ENCODE results near the gene OGFOD2.

The OGFOD2 gene

GRCh38 chr12:122944605-122945592 is 30.1 kb upstream of the OGFOD2 start:
- Histone ChIP-seq H3K36me3 (ENCODE audit: insufficient read depth, low read length) (no peaks in the 10 kb centered on the region), H3K4me1 (ENCODE audit: insufficient read depth, low read length) (peaks cover 10% of the 10 kb centered on the region; the same call in 1 of the 2 replicates), H3K9ac (ENCODE audit: low read depth, low read length) (no peak overlapping the region), H3K9me3 (ENCODE audit: control insufficient read depth, insufficient read depth, low read length) (no peaks in the 10 kb centered on the region)

DNA sequence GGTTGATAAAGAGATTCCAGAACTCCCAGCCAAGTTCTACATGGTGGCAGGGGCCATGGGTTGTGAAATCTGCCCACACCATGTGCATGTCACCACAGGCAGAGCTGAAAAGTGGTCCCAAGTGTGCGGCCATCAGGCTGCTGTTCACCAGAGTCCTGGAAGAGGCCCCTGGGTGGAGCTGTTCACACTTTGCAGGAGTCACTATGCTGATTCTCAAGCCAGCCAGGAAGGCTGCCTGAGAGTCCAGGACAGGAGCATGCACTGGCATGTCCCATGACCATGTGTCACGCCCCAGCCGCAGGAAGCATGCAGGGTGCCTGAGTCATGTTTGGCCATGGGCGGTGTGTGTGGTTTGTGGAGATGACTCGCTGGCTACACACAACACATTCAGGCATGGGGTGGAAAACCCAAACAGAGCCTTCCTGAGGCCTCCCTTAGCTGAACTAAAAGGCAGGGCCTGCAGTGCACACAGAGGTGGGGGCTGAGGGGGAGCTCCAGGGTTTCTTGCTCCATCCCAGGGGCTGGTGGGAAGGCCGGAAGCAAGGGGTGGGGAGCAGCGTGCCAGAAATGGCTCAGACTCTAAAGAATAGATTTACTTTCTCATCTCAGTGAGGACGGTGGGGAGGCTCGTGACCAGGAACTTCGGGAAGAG is 28.2 kb upstream of the OGFOD2 start:
- Histone ChIP-seq H3K9me3 (ENCODE audit: control insufficient read depth, insufficient read depth, low read length) (no peaks in the 10 kb centered on the region), H3K9ac (ENCODE audit: low read depth, low read length) (no peak overlapping the region), H3K36me3 (ENCODE audit: insufficient read depth, low read length) (no peaks in the 10 kb centered on the region), H3K4me1 (ENCODE audit: insufficient read depth, low read length) (peaks cover 10% of the 10 kb centered on the region; the same call in 1 of the 2 replicates)

- H3K36me3 ChIP-seq (ENCODE audit: insufficient read depth, low read length): no peaks in the 10 kb centered on the region
- no peaks in the 10 kb centered on the region for H3K9me3 ChIP-seq (ENCODE audit: control insufficient read depth, insufficient read depth, low read length)
- H3K4me1 ChIP-seq (ENCODE audit: insufficient read depth, low read length): peaks cover 10% of the 10 kb centered on the region; the same call in 1 of the 2 replicates
- no peak overlapping the region for H3K9ac ChIP-seq (ENCODE audit: low read depth, low read length)
These were observed 27.7 kb upstream of the OGFOD2 start for GRCh38 chr12:122947352-122947792.

DNA sequence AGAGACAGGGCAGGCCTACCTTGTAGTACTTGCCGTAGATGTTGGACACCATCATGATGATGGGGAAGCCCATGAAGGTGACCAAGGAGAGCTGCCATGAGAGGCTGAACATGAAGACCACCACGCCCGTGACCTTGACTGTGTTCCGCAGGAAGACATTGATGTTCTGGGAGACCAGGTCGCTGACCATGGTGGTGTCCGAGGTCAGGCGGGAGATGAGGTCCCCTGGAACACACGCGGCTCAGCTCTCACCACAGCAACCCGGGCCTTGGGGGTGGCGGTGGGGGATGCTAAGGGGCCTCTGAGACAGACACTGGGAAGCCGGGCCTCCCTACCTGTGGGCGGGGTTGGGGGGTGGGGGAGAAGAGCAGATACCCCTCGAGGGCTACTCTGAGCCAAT is 26.4 kb upstream of the OGFOD2 start:
- no peaks in the 10 kb centered on the region for H3K36me3 ChIP-seq (ENCODE audit: insufficient read depth, low read length)
- no peaks in the 10 kb centered on the region for H3K9me3 ChIP-seq (ENCODE audit: control insufficient read depth, insufficient read depth, low read length)
- no peak overlapping the region for H3K9ac ChIP-seq (ENCODE audit: low read depth, low read length)
- peaks cover 10% of the 10 kb centered on the region; the same call in 1 of the 2 replicates for H3K4me1 ChIP-seq (ENCODE audit: insufficient read depth, low read length)

DNA sequence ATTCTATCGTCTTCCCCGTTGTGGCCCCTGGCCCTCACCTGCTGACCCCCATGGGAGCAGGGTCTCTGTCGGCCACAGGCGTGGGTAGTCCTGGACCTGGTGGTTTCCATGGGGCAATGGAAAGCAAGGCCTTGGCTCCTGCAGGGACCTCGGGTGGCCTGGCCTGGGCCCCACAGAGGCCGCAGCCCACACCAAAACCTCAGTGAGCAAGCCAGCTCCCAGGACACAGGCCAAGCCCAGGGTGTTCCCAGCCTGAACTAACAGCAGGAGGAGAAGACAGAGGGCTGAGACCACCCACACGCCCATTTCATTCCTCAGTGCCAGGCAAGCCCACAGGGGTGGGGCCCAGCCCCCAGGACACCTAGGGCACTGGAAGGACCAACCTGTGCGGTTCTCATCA is 25.6 kb upstream of the OGFOD2 start:
- no peaks in the 10 kb centered on the region for H3K9me3 ChIP-seq (ENCODE audit: control insufficient read depth, insufficient read depth, low read length)
- H3K4me1 ChIP-seq (ENCODE audit: insufficient read depth, low read length): peaks cover 10% of the 10 kb centered on the region; the same call in 1 of the 2 replicates
- H3K9ac ChIP-seq (ENCODE audit: low read depth, low read length): no peak overlapping the region
- H3K36me3 ChIP-seq (ENCODE audit: insufficient read depth, low read length): no peaks in the 10 kb centered on the region

- H3K9me3 ChIP-seq (ENCODE audit: control insufficient read depth, insufficient read depth, low read length): no peaks in the 10 kb centered on the region
These were observed 25.0 kb upstream of the OGFOD2 start for GRCh38 chr12:122949816-122950675.

DNA sequence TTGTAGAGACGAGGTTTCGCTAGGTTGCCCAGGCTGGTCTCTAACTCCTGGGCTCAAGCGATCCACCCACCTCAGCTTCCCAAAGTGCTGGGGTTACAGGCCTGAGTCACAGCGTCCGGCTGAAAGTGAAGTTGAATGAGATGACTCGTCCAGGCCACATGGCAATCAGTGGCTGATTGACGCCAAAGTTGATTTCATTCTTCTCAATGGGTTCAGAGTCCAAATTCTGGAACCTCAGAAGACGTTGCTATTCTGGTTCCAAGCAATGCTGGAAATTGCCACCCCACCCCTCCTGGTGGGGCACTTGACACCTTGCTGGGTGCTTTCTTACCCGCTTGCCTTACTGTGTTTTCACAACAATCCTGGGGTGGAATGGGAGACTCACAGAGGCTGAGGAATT is 23.6 kb upstream of the OGFOD2 start:
- H3K9me3 ChIP-seq (ENCODE audit: control insufficient read depth, insufficient read depth, low read length): no peaks in the 10 kb centered on the region
- peaks cover 10% of the 10 kb centered on the region; the same call in 1 of the 2 replicates for H3K4me1 ChIP-seq (ENCODE audit: insufficient read depth, low read length)
- H3K36me3 ChIP-seq (ENCODE audit: insufficient read depth, low read length): no peaks in the 10 kb centered on the region
- no peak overlapping the region for H3K9ac ChIP-seq (ENCODE audit: low read depth, low read length)

More at GRCh38 chr12:122949816-122950675, 25.0 kb upstream of the OGFOD2 start:
- Histone ChIP-seq H3K9ac (ENCODE audit: low read depth, low read length) (no peak overlapping the region), H3K4me1 (ENCODE audit: insufficient read depth, low read length) (peaks cover 10% of the 10 kb centered on the region; the same call in 1 of the 2 replicates), H3K36me3 (ENCODE audit: insufficient read depth, low read length) (no peaks in the 10 kb centered on the region)

- H3K9me3 ChIP-seq (ENCODE audit: control insufficient read depth, insufficient read depth, low read length): no peaks in the 10 kb centered on the region
- H3K9ac ChIP-seq (ENCODE audit: low read depth, low read length): no peak overlapping the region
- peaks cover 2% of the 10 kb centered on the region; the same call in 1 of the 2 replicates for H3K4me1 ChIP-seq (ENCODE audit: insufficient read depth, low read length)
- H3K36me3 ChIP-seq (ENCODE audit: insufficient read depth, low read length): no peaks in the 10 kb centered on the region
These were observed 22.8 kb upstream of the OGFOD2 start for GRCh38 chr12:122951979-122952892.

GRCh38 chr12:122955156-122955555 is 19.9 kb upstream of the OGFOD2 start:
- H3K9me3 ChIP-seq (ENCODE audit: control insufficient read depth, insufficient read depth, low read length): no peaks in the 10 kb centered on the region
- no peaks in the 10 kb centered on the region for H3K4me1 ChIP-seq (ENCODE audit: insufficient read depth, low read length)
- H3K9ac ChIP-seq (ENCODE audit: low read depth, low read length): no peak overlapping the region
- no peaks in the 10 kb centered on the region for H3K36me3 ChIP-seq (ENCODE audit: insufficient read depth, low read length)

DNA sequence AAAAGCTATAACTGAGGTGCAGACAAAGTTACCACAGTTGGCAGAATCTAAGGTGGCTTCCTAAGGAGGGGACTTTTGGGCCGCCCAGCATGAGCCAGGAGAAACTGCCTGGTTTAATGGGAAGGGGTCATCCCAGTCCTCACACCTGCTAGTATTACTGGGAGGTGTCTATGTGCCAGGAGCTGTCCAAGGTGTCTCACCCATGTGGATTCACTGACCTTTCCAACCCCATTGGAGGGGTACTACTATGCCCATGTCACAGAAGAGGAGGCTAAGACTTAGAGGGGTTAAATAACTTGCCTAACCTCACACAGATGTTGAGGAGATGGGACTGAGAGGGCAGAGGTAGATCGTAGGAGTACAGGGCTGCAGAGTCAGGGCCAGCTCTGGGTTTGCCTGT is 19.0 kb upstream of the OGFOD2 start:
- Histone ChIP-seq H3K9me3 (ENCODE audit: control insufficient read depth, insufficient read depth, low read length) (no peaks in the 10 kb centered on the region), H3K9ac (ENCODE audit: low read depth, low read length) (no peak overlapping the region), H3K36me3 (ENCODE audit: insufficient read depth, low read length) (no peaks in the 10 kb centered on the region), H3K4me1 (ENCODE audit: insufficient read depth, low read length) (no peaks in the 10 kb centered on the region)

- Histone ChIP-seq H3K4me1 (ENCODE audit: insufficient read depth, low read length) (no peaks in the 10 kb centered on the region), H3K9me3 (ENCODE audit: control insufficient read depth, insufficient read depth, low read length) (no peaks in the 10 kb centered on the region), H3K36me3 (ENCODE audit: insufficient read depth, low read length) (no peaks in the 10 kb centered on the region), H3K9ac (ENCODE audit: low read depth, low read length) (no peak overlapping the region)
These were observed 16.7 kb upstream of the OGFOD2 start for GRCh38 chr12:122958198-122958888.

DNA sequence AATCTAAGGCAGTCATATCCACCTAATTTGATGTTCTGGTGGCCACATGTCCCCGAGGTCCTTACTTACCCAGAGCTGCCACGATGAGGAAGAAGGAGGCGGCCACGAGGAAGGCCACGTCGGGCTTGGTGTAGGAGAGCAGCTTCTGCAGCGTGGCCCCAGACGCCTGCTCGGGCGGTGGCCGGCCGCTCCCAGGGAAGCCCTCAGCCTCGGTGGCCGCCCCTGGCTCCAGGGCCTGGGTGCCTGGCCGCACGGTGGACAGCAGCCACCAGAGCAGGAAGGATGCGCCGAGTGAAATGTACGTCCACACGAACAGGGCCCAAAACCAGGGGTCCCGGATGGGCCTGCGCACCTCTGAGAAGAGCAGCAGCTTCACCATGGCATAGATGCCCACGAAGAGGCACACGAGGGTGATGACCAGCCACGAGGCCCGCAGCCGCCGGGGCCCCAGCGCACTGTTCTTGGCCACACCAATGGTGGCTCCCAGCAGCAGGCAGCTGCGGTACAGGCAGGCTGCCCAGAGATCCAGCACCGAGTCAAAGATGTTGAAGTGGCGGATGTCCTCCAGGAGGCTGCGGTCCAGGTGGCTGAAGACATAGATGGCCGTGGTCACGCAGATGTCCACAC is 15.4 kb upstream of the OGFOD2 start:
- Histone ChIP-seq H3K36me3 (ENCODE audit: insufficient read depth, low read length) (no peaks in the 10 kb centered on the region), H3K9me3 (ENCODE audit: control insufficient read depth, insufficient read depth, low read length) (no peaks in the 10 kb centered on the region), H3K4me1 (ENCODE audit: insufficient read depth, low read length) (no peaks in the 10 kb centered on the region)

More for the DNA sequence above, 15.4 kb upstream of the OGFOD2 start:
- H3K9ac ChIP-seq (ENCODE audit: low read depth, low read length): no peak overlapping the region

All from ES-I3 (cell line).